ENCODE measurements around the gene SETD3. TPM values are rescaled to one million over a fixed set of nuclear protein-coding genes. Genes with fewer than 3 reads are reported as not detected.

SETD3 gene
- total and polyA plus RNA-seq, 2 experiments from 2014 or later, result 40.7 to 68.0 TPM

GRCh38 chr14:99415496-99416281 is 65.0 kb downstream of the SETD3 start (continued):
- TF ChIP-seq ZNF462 (CRISPR knock-in tag; IDR thresholded peaks at IDR 0.05), result no peak
- TF ChIP-seq CREB1 (CRISPR knock-in tag; IDR thresholded peaks at IDR 0.05; ENCODE audit: low read depth), result 0 out of 2 replicates have a peak, but pooled peaks have one; percentile 37
- TF ChIP-seq STAT1 (IDR thresholded peaks at IDR 0.05; ENCODE audit: unreplicated experiment), result no peak
- TF ChIP-seq EZH2 (IDR thresholded peaks at IDR 0.05; ENCODE audit: low read depth, unreplicated experiment), result no peak

GRCh38 chr14:99413911-99414310 is 66.7 kb downstream of the SETD3 start:
- Histone ChIP-seq H2AFZ (no peak overlapping the region), H3K36me3 (ENCODE audit: insufficient read depth) (no peaks in the 10 kb centered on the region), H3F3A (replicated peaks; ENCODE audit: low read depth) (peaks cover 3% of the 10 kb centered on the region), H3K4me2 (peak overlapping the region; percentile 67), H4K20me1 (replicated peaks; ENCODE audit: insufficient read depth) (no peaks in the 10 kb centered on the region), H3K79me2 (replicated peaks; ENCODE audit: insufficient read depth) (0 out of 2 replicates have a peak, but pooled peaks cover 12% of the 10 kb centered on the region), H3K4me1 (ENCODE audit: insufficient read depth) (peaks cover 65% of the 10 kb centered on the region), H3K27ac (ENCODE audit: low read depth) (peak overlapping the region; percentile 92), H3K27me3 (ENCODE audit: insufficient read depth) (no peaks in the 10 kb centered on the region), H3K4me3 (no peak overlapping the region; the same call in 1 of the 2 replicates), H3K9me2 (ENCODE audit: insufficient read depth) (no peaks in the 10 kb centered on the region)
- no peaks in the 10 kb centered on the region for H3K9me3 Mint-ChIP-seq
- H3K27ac Mint-ChIP-seq, result peak overlapping the region; percentile 96
- DNase-seq (ENCODE audit: low spot score) (no peak), ATAC-seq (no peak)
- H3K36me3 Mint-ChIP-seq (ENCODE audit: low read depth), result no peaks in the 10 kb centered on the region
- H3K4me1 Mint-ChIP-seq, result peaks cover 68% of the 10 kb centered on the region
- H3K27me3 Mint-ChIP-seq (ENCODE audit: insufficient read depth, low read depth, poor library complexity), result peaks cover 5% of the 10 kb centered on the region
- peak overlapping the region; percentile 11; the same call in 2 of the 3 replicates for H3K4me3 Mint-ChIP-seq
- TF ChIP-seq ZNF331 (CRISPR knock-in tag; IDR thresholded peaks at IDR 0.05; ENCODE audit: low read depth), result no peak
- no peak for TF ChIP-seq JUNB (IDR thresholded peaks at IDR 0.05; ENCODE audit: unreplicated experiment)
- no peak for TF ChIP-seq ZNF462 (CRISPR knock-in tag; IDR thresholded peaks at IDR 0.05)
- no peak for TF ChIP-seq POLR2AphosphoS5 (IDR thresholded peaks at IDR 0.05; ENCODE audit: low read depth)
